Measurements from ENCODE around the gene LSM2. TPM values are rescaled to one million over a fixed set of nuclear protein-coding genes. Genes with fewer than 3 reads are reported as not detected.
A peak's percentile ranks its signal among the peaks of the same experiment; 100 is the strongest.

The LSM2 gene
- total and polyA plus RNA-seq, 3 donors from 2014 or later: 43.3 to 55.5 (median 49.6) TPM

GRCh38 chr6:31771992-31772358 lies 34.8 kb downstream of the LSM2 start:
- H3K4me3 ChIP-seq: no peak overlapping the region
- H3K36me3 ChIP-seq (ENCODE audit: low read depth, missing control alignments): no peaks in the 10 kb centered on the region
- H3K4me1 ChIP-seq: peaks cover 8% of the 10 kb centered on the region
- 36 to 54% methylated on average over 4 of the region's 4 CpGs for WGBS, 2 donors
- intact Hi-C loops (cut with DNase I; ENCODE audit: low total_unique reads): no loop called here
- no peaks in the 10 kb centered on the region for H3K27me3 ChIP-seq
- H3K27ac ChIP-seq: no peak overlapping the region
- no peaks in the 10 kb centered on the region for H3K9me3 ChIP-seq
- no peak for TF ChIP-seq CTCF (IDR thresholded peaks at IDR 0.05)
- no peak for TF ChIP-seq POLR2A (IDR thresholded peaks at IDR 0.05)
- no peak for DNase-seq

- Histone ChIP-seq H3K27me3 (no peaks in the 10 kb centered on the region), H3K36me3 (ENCODE audit: low read depth, missing control alignments) (no peaks in the 10 kb centered on the region), H3K27ac (no peak overlapping the region), H3K4me1 (no peaks in the 10 kb centered on the region), H3K4me3 (no peak overlapping the region), H3K9me3 (no peaks in the 10 kb centered on the region)
- 84 to 85% methylated on average over 2 of the region's 2 CpGs for WGBS, 2 donors
- intact Hi-C loops (cut with DNase I; ENCODE audit: low total_unique reads): no loop called here
- TF ChIP-seq CTCF (IDR thresholded peaks at IDR 0.05) (no peak), POLR2A (IDR thresholded peaks at IDR 0.05) (no peak)
- DNase-seq: no peak
These were observed 35.9 kb downstream of the LSM2 start for GRCh38 chr6:31770860-31771259.

- WGBS, 2 donors: 54 to 66% methylated on average over 10 to 12 of the region's 12 CpGs
- Histone ChIP-seq H3K4me3 (no peak overlapping the region), H3K36me3 (ENCODE audit: low read depth, missing control alignments) (no peaks in the 10 kb centered on the region), H3K4me1 (no peaks in the 10 kb centered on the region), H3K27me3 (no peaks in the 10 kb centered on the region), H3K27ac (no peak overlapping the region), H3K9me3 (no peaks in the 10 kb centered on the region)
- no peak for TF ChIP-seq POLR2A (IDR thresholded peaks at IDR 0.05)
- peak in 2 of 3 experiments; percentile 25 to 53 for TF ChIP-seq CTCF (IDR thresholded peaks at IDR 0.05)
- intact Hi-C loops (cut with DNase I; ENCODE audit: low total_unique reads): no loop called here
- DNase-seq: peak; percentile 65
These were observed 36.9 kb downstream of the LSM2 start for GRCh38 chr6:31769684-31770371.

GRCh38 chr6:31768363-31769257 lies 38.2 kb downstream of the LSM2 start:
- no peak overlapping the region for H3K4me3 ChIP-seq
- no peak for TF ChIP-seq CTCF (IDR thresholded peaks at IDR 0.05)
- no peak for TF ChIP-seq POLR2A (IDR thresholded peaks at IDR 0.05)
- no peaks in the 10 kb centered on the region for H3K4me1 ChIP-seq
- no peaks in the 10 kb centered on the region for H3K27me3 ChIP-seq
- no peaks in the 10 kb centered on the region for H3K9me3 ChIP-seq
- intact Hi-C loops (cut with DNase I; ENCODE audit: low total_unique reads): no loop called here
- DNase-seq: no peak
- 89 to 91% methylated on average over 17 to 18 of the region's 18 CpGs for WGBS, 2 donors
- H3K27ac ChIP-seq: no peak overlapping the region
- H3K36me3 ChIP-seq (ENCODE audit: low read depth, missing control alignments): no peaks in the 10 kb centered on the region
